A673 (cell line): ENCODE data around the gene ACKR3. TPM values are rescaled to one million over a fixed set of nuclear protein-coding genes. Genes with fewer than 3 reads are reported as not detected.

Experiments used
- BruUV-seq: library from RNA; stranded (reverse); fragments of 400-500 nt; replicated peaks from 2 replicates; lab custom pipeline; 2021; lab: Mats Ljungman, UMichigan
- CTCF ChIA-PET: fragments of 300-600 bp; sonication (Branson Sonifier 250); formaldehyde crosslinking; loops from one replicate; lab custom pipeline; 2022; ENCODE audit warnings: antibody characterized with exemption; lab: Charles Lee
- POLR2A ChIA-PET: fragments of 300-600 bp; sonication (Branson Sonifier 250); formaldehyde crosslinking; loops from one replicate; lab custom pipeline; 2022; ENCODE audit warnings: antibody characterized with exemption; ENCODE audit not compliant: low non-redundant PET; lab: Charles Lee
- DNase-seq: peaks from one replicate; pipeline ENCODE4 v3.0.0-alpha.2; 2015; ENCODE audit warnings: low spot score
- H3K27ac ChIP-seq: fragments of 200-600 bp; sonication (generic); 2 replicates; pipeline ENCODE4 v1.5.1; 2016; ENCODE audit warnings: mixed run types, low read depth, mild to moderate bottlenecking, mixed read lengths, antibody characterized with exemption, low read length; ENCODE audit not compliant: poor library complexity, severe bottlenecking
- H3K27me3 ChIP-seq: fragments of 200-600 bp; sonication (generic); replicated peaks from 2 replicates; pipeline ENCODE4 v1.6.1; 2017; ENCODE audit warnings: mixed run types, low read depth, mild to moderate bottlenecking, mixed read lengths, antibody characterized with exemption, low read length; ENCODE audit not compliant: insufficient read depth, poor library complexity
- H3K36me3 ChIP-seq: fragments of 200-600 bp; sonication (generic); 2 replicates; pipeline ENCODE4 v1.6.1; 2016; ENCODE audit warnings: mixed run types, mild to moderate bottlenecking, mixed read lengths, antibody characterized with exemption, low read length; ENCODE audit not compliant: insufficient read depth, poor library complexity, severe bottlenecking
- H3K4me1 ChIP-seq: fragments of 200-600 bp; sonication (generic); 2 replicates; pipeline ENCODE4 v1.6.1; 2017; ENCODE audit warnings: mixed run types, mild to moderate bottlenecking, mixed read lengths, antibody characterized with exemption, low read length; ENCODE audit not compliant: insufficient read depth, poor library complexity, severe bottlenecking
- H3K4me3 ChIP-seq: fragments of 200-600 bp; sonication (generic); 2 replicates; pipeline ENCODE4 v1.5.1; 2016; ENCODE audit warnings: low read depth, mixed run types, mild to moderate bottlenecking, mixed read lengths, low read length; ENCODE audit not compliant: poor library complexity, severe bottlenecking
- H3K9me3 ChIP-seq: fragments of 200-600 bp; sonication (generic); 2 replicates; pipeline ENCODE4 v1.6.1; 2016; ENCODE audit warnings: mixed run types, low read depth, mild to moderate bottlenecking, mixed read lengths, antibody characterized with exemption, low read length; ENCODE audit not compliant: poor library complexity, severe bottlenecking
- CTCF ChIP-seq: fragments of 300-800, 200-600 bp; sonication (generic); conservative IDR thresholded peaks from 2 replicates; pipeline ENCODE4 v1.5.1; 2017; ENCODE audit warnings: low read depth, mild to moderate bottlenecking, antibody characterized with exemption, low read length, moderate library complexity, mixed read lengths
- EZH2 ChIP-seq: fragments of 200-600 bp; sonication (generic); IDR thresholded peaks from 2 replicates; pipeline ENCODE4 v1.6.1; 2017; ENCODE audit warnings: borderline replicate concordance, low read depth, mild to moderate bottlenecking, mixed read lengths, antibody characterized with exemption, low read length; ENCODE audit not compliant: poor library complexity, severe bottlenecking
- intact Hi-C: fragments of 100-400 bp; cut with micrococcal nuclease; formaldehyde crosslinking; loops from one replicate; pipeline ENCODE4 v1.10.0; 2022; ENCODE audit not compliant: unreplicated experiment
- total RNA-seq: library from RNA; stranded (reverse); gene quantifications from 2 replicates; pipeline ENCODE4 v1.2.3, GENCODE V29; 2021

Gene ACKR3
- total RNA-seq, 1 experiment from 2014 or later: 0.52 TPM

GRCh38 chr2:236553522-236553921, 16.1 kb upstream of the ACKR3 start:
- no peaks in the 10 kb centered on the region for H3K4me1 ChIP-seq
- H3K27ac ChIP-seq: no peak overlapping the region
- no peaks in the 10 kb centered on the region for H3K36me3 ChIP-seq
- peaks cover 3% of the 10 kb centered on the region for H3K27me3 ChIP-seq
- no peak overlapping the region for H3K4me3 ChIP-seq
- BruUV-seq: no TSS peak
- CTCF ChIA-PET: no interaction called here
- intact Hi-C loops: no loop called here
- DNase-seq: no peak
- no peaks in the 10 kb centered on the region for H3K9me3 ChIP-seq
- TF ChIP-seq CTCF (no peak), EZH2 (no peak)
- POLR2A ChIA-PET: no interaction called here

- no peak for DNase-seq
- H3K27ac ChIP-seq: no peak overlapping the region
- no peaks in the 10 kb centered on the region for H3K9me3 ChIP-seq
- H3K4me1 ChIP-seq: no peaks in the 10 kb centered on the region
- no peak overlapping the region for H3K4me3 ChIP-seq
- no TSS peak for BruUV-seq
- intact Hi-C loops: no loop called here
- TF ChIP-seq CTCF: no peak
- TF ChIP-seq EZH2: no peak
- peaks cover 3% of the 10 kb centered on the region for H3K27me3 ChIP-seq
- ChIA-PET CTCF (interaction anchor here (0.6 kb wide), 1 partner anchor 49 kb away, joined by 3 read pairs; no protein-coding TSS in a partner anchor), POLR2A (no interaction called here)
- H3K36me3 ChIP-seq: no peaks in the 10 kb centered on the region
These were observed 14.9 kb upstream of the ACKR3 start for GRCh38 chr2:236554629-236555282.

GRCh38 chr2:236555481-236555880, 14.1 kb upstream of the ACKR3 start:
- intact Hi-C loops: no loop called here
- H3K9me3 ChIP-seq: no peaks in the 10 kb centered on the region
- H3K27ac ChIP-seq: no peak overlapping the region
- BruUV-seq: no TSS peak
- TF ChIP-seq EZH2 (no peak), CTCF (no peak)
- H3K4me1 ChIP-seq: no peaks in the 10 kb centered on the region
- DNase-seq: no peak
- POLR2A ChIA-PET: no interaction called here
- H3K27me3 ChIP-seq: peaks cover 3% of the 10 kb centered on the region
- CTCF ChIA-PET: no interaction called here
- H3K4me3 ChIP-seq: no peak overlapping the region
- no peaks in the 10 kb centered on the region for H3K36me3 ChIP-seq
